GM21528 (cell line): ENCODE measurements around the gene KRTAP10-2.
"Not testable (repeated sequence)": the region's sequence is repeated elsewhere in the genome, so short reads cannot be mapped to it uniquely, and the experiment has no call there.

Source experiments
- ATAC-seq: cut with Tn5 transposase; IDR thresholded peaks from one replicate; pipeline ENCODE4 v1.9.1; 2021; ENCODE audit warnings: mild to moderate bottlenecking, moderate library complexity; ENCODE audit not compliant: unreplicated experiment, low FRiP score

Gene KRTAP10-2

GRCh38 chr21:44503006-44503889 is 48.1 kb downstream of the KRTAP10-2 start:
- ATAC-seq: not testable (repeated sequence)

- ATAC-seq: no peak
These were observed 48.9 kb downstream of the KRTAP10-2 start for GRCh38 chr21:44502171-44502958.
